ENCODE results near the gene SLC22A23. TPM values are rescaled to one million over a fixed set of nuclear protein-coding genes. Genes with fewer than 3 reads are reported as not detected.

SLC22A23 gene
- total RNA-seq, 1 donor from 2014 or later: 3.6 TPM

DNA sequence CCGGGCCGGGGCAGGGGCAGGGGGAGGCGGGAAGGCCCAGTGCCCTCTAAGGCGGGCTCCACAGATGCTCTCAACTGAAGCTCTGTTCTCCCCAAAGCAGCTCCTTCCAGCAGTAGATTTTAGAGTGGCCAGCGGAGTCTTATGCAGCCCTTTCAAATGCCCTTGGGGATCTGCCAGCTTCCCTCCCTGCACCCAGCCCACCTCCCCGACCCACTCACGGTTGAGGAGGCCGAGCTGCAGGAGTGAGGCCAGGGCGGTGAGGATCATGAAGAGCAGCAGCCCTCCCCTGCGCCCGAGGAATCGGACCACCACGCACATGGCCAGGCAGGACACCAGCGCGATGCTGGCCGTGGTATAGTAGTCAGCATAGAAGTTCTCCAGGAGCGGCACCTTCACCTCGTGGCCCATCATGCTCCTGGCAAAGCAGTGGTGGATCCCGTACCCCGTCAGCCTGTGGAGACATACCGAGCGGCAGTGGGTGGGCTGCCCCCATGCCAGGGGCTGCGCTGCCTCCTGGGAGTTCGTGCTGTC, 170.1 kb downstream of the SLC22A23 start:
- TF ChIP-seq, protein P1, sequence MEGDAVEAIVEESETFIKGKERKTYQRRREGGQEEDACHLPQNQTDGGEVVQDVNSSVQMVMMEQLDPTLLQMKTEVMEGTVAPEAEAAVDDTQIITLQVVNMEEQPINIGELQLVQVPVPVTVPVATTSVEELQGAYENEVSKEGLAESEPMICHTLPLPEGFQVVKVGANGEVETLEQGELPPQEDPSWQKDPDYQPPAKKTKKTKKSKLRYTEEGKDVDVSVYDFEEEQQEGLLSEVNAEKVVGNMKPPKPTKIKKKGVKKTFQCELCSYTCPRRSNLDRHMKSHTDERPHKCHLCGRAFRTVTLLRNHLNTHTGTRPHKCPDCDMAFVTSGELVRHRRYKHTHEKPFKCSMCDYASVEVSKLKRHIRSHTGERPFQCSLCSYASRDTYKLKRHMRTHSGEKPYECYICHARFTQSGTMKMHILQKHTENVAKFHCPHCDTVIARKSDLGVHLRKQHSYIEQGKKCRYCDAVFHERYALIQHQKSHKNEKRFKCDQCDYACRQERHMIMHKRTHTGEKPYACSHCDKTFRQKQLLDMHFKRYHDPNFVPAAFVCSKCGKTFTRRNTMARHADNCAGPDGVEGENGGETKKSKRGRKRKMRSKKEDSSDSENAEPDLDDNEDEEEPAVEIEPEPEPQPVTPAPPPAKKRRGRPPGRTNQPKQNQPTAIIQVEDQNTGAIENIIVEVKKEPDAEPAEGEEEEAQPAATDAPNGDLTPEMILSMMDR (IDR thresholded peaks at IDR 0.05; ENCODE audit: insufficient read depth, low read length, poor library complexity, severe bottlenecking): no peak
- Histone ChIP-seq H3K36me3 (ENCODE audit: control insufficient read depth, insufficient read depth, low read length) (no peaks in the 10 kb centered on the region), H3K4me3 (ENCODE audit: low read depth, low read length) (no peak overlapping the region), H3K27me3 (ENCODE audit: control insufficient read depth, insufficient read depth, low read length) (no peaks in the 10 kb centered on the region)
- DNase-seq (ENCODE audit: low read depth): no peak

DNA sequence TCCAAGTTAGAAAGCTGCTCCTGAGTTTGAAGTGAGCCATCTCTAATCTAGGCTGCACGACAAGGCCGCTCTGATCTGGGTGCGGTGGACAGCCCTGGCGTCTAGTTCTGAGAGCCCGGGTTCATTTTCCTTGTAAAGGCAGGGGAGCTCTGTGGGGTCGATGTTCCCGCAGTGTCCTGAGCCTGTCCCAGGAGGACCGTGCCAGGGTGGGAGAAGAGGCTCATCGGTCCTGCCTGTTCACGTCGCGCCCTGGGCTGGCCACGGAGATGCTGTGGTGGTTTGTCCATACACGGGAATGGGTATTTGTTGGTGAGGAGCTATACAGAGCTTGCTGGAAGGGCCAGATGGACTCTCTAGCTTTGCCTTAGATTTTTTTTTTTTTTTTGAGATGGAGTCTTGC, 171.1 kb downstream of the SLC22A23 start:
- TF ChIP-seq, protein P1 (IDR thresholded peaks at IDR 0.05; ENCODE audit: insufficient read depth, low read length, poor library complexity, severe bottlenecking): no peak
- no peaks in the 10 kb centered on the region for H3K36me3 ChIP-seq (ENCODE audit: control insufficient read depth, insufficient read depth, low read length)
- no peak overlapping the region for H3K4me3 ChIP-seq (ENCODE audit: low read depth, low read length)
- no peaks in the 10 kb centered on the region for H3K27me3 ChIP-seq (ENCODE audit: control insufficient read depth, insufficient read depth, low read length)
- no peak for DNase-seq (ENCODE audit: low read depth)

DNA sequence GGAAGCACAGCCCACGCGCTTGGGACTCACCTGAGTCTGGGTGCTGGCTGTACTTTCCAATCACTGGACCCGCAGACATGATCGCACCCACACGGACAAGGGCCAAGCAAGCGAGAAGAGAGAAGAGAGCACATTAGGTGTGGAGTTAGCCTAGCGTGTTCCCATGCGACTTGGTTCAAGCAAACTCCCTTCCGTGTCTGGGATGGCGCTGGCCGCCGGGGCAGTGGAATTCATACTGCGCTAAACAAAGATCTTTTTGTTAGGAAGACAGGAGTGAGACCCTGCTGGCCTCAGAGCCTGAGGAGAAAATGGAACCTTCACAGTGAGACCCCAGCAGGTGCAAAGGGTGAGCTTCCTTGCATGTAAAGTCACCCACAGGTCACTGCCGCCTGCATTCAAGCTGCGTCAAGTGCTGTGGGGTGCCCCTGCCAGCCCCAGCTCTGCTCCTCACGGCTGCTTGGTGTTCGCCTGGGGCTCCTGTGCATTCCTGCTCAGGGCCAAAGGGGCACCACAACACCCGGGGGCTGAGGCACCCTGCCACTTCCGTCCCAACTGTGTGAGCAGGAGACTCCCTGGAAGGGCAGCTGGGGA, 171.7 kb downstream of the SLC22A23 start:
- Histone ChIP-seq H3K4me3 (ENCODE audit: low read depth, low read length) (no peak overlapping the region), H3K36me3 (ENCODE audit: control insufficient read depth, insufficient read depth, low read length) (no peaks in the 10 kb centered on the region), H3K27me3 (ENCODE audit: control insufficient read depth, insufficient read depth, low read length) (no peaks in the 10 kb centered on the region)
- DNase-seq (ENCODE audit: low read depth): no peak
- TF ChIP-seq, protein P1 (IDR thresholded peaks at IDR 0.05; ENCODE audit: insufficient read depth, low read length, poor library complexity, severe bottlenecking): no peak

DNA sequence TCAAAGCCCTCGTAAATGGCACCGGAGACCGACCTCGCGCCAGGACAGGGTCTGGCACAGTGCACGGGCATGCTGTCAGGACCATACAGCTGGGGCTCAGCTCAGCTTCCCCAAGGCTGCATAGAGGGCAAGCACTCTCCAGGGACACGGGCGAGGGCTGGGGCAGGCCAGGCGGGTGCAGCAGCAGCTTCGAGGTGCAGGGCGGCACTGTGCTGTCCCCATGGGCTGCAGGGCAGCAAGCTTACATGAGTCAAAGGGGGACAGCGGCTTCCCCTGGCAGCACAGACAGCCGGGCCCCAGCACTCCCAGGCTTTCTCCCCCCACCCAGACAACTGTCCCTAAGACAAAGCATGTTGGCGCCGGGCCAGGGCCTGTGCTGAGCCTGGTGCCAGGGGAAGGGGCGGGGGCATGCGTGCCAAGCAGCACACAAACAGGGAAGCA, 172.4 kb downstream of the SLC22A23 start:
- H3K36me3 ChIP-seq (ENCODE audit: control insufficient read depth, insufficient read depth, low read length): no peaks in the 10 kb centered on the region
- no peaks in the 10 kb centered on the region for H3K27me3 ChIP-seq (ENCODE audit: control insufficient read depth, insufficient read depth, low read length)
- no peak overlapping the region for H3K4me3 ChIP-seq (ENCODE audit: low read depth, low read length)
- TF ChIP-seq, protein P1 (IDR thresholded peaks at IDR 0.05; ENCODE audit: insufficient read depth, low read length, poor library complexity, severe bottlenecking): no peak
- DNase-seq (ENCODE audit: low read depth): no peak

DNA sequence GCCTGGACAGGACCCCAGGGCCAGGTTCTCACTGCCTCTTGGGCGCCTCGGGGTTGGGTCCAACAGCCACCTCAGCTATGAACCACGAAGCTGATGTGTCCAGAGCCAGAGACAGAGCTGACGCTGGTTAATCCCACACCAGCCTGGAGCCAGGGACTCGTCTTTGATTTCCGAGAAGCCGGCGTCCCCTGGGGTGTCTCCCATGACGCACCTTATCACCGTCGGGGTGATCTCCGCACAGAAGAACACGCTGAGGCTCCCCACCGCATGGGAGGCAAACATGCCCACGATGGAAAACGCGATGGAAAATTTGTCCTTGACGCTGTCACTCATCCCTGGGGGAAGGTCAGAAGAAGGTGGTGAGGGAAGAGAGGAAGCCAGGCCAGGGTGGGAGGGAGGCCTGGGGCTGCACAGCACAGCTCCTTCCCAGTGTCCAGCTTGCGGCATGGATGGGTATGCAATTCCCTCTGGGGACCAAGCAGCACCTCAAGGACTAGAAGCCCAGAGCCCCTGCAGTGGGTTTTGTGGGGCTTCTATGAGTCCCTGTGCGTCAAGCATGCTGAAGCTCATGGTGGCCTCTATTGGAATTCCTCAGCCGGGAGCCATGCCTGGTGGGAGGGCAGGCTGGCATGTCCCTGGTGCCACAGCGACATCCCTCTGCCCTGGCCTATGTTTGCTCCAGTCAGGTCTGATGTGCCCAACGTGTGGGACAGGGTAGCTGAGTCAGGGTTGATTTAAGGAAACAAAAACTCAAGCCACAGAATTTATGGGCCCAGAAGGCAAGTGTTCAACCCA, 173.0 kb downstream of the SLC22A23 start:
- H3K36me3 ChIP-seq (ENCODE audit: control insufficient read depth, insufficient read depth, low read length): no peaks in the 10 kb centered on the region
- TF ChIP-seq, protein P1 (IDR thresholded peaks at IDR 0.05; ENCODE audit: insufficient read depth, low read length, poor library complexity, severe bottlenecking): no peak
- no peaks in the 10 kb centered on the region for H3K27me3 ChIP-seq (ENCODE audit: control insufficient read depth, insufficient read depth, low read length)
- no peak overlapping the region for H3K4me3 ChIP-seq (ENCODE audit: low read depth, low read length)
- DNase-seq (ENCODE audit: low read depth): no peak
